GM19099 (cell line): ENCODE measurements around the gene CDC16.

Experiments used
- POLR2A ChIP-seq: IDR thresholded peaks from 3 replicates; pipeline ENCODE4 v1.6.1; 2011; ENCODE audit warnings: low read depth; ENCODE audit not compliant: insufficient read length; ENCODE audit errors: extremely low read depth

The CDC16 gene

GRCh38 chr13:114275304-114275703 lies 40.6 kb downstream of the CDC16 start:
- TF ChIP-seq POLR2A = no peak

GRCh38 chr13:114279146-114279545 lies 44.4 kb downstream of the CDC16 start:
- no peak for TF ChIP-seq POLR2A

GRCh38 chr13:114279758-114280355 lies 45.2 kb downstream of the CDC16 start:
- TF ChIP-seq POLR2A = no peak

- TF ChIP-seq POLR2A = peak; percentile 89
Observed at GRCh38 chr13:114281351-114282040, 46.8 kb downstream of the CDC16 start, which contains the start of gene UPF3A. UPF3A (plus strand) TSS chr13:114281601; CDS start chr13:114281640, 39 bp downstream.

- TF ChIP-seq POLR2A = peak; percentile 42
Observed at GRCh38 chr13:114282041-114282670, 47.5 kb downstream of the CDC16 start.

- no peak for TF ChIP-seq POLR2A
Observed at GRCh38 chr13:114283576-114283975, 48.9 kb downstream of the CDC16 start.

GRCh38 chr13:114284680-114285079 lies 50.0 kb downstream of the CDC16 start:
- TF ChIP-seq POLR2A = no peak

- no peak for TF ChIP-seq POLR2A
Observed at GRCh38 chr13:114285166-114285808, 50.6 kb downstream of the CDC16 start.

- no peak for TF ChIP-seq POLR2A
Observed at GRCh38 chr13:114286808-114287207, 52.1 kb downstream of the CDC16 start.

- TF ChIP-seq POLR2A = no peak
Observed at GRCh38 chr13:114288157-114288591, 53.5 kb downstream of the CDC16 start.

GRCh38 chr13:114296448-114296847 lies 61.8 kb downstream of the CDC16 start:
- TF ChIP-seq POLR2A = no peak

GRCh38 chr13:114296902-114297301 lies 62.2 kb downstream of the CDC16 start:
- TF ChIP-seq POLR2A = no peak

- TF ChIP-seq POLR2A = no peak
Observed at GRCh38 chr13:114298866-114299265, 64.2 kb downstream of the CDC16 start.

GRCh38 chr13:114299604-114300305 lies 65.1 kb downstream of the CDC16 start:
- no peak for TF ChIP-seq POLR2A
